Right kidney (tissue), 9 donors: ENCODE measurements around the gene SORT1.
"Not testable (repeated sequence)": the region's sequence is repeated elsewhere in the genome, so short reads cannot be mapped to it uniquely, and the experiment has no call there.

Source experiments
- DNase-seq: peaks from one replicate; pipeline ENCODE4 v3.0.0-alpha.2; 2016
- long read RNA-seq, 8 donors: transcript quantifications; one replicate each; lab custom pipeline, GENCODE V29; 2026

Gene SORT1
- long read RNA-seq, donor 1, full-length matches to known transcripts, result 6 of 6 reads
- long read RNA-seq, donor 1, partial matches to known transcripts, result 0 of 6 reads
- long read RNA-seq, donor 1, other reads (novel, unspliced or antisense), result 0 of 6 reads
- long read RNA-seq, donor 2, full-length matches to known transcripts, result 5 of 5 reads
- long read RNA-seq, donor 2, partial matches to known transcripts, result 0 of 5 reads
- long read RNA-seq, donor 2, other reads (novel, unspliced or antisense), result 0 of 5 reads
- long read RNA-seq, donor 3, full-length matches to known transcripts, result 2 of 2 reads
- long read RNA-seq, donor 3, partial matches to known transcripts, result 0 of 2 reads
- long read RNA-seq, donor 3, other reads (novel, unspliced or antisense), result 0 of 2 reads
- long read RNA-seq, donor 4, full-length matches to known transcripts, result 1 of 1 reads
- long read RNA-seq, donor 4, partial matches to known transcripts, result 0 of 1 reads
- long read RNA-seq, donor 4, other reads (novel, unspliced or antisense), result 0 of 1 reads
- long read RNA-seq, donor 5, full-length matches to known transcripts, result 2 of 2 reads
- long read RNA-seq, donor 5, partial matches to known transcripts, result 0 of 2 reads
- long read RNA-seq, donor 5, other reads (novel, unspliced or antisense), result 0 of 2 reads
- long read RNA-seq, donor 6, full-length matches to known transcripts, result 8 of 14 reads
- long read RNA-seq, donor 6, partial matches to known transcripts, result 0 of 14 reads
- long read RNA-seq, donor 6, other reads (novel, unspliced or antisense), result 6 of 14 reads
- long read RNA-seq, donor 7, full-length matches to known transcripts, result 7 of 7 reads
- long read RNA-seq, donor 7, partial matches to known transcripts, result 0 of 7 reads
- long read RNA-seq, donor 7, other reads (novel, unspliced or antisense), result 0 of 7 reads
- long read RNA-seq, donor 8, full-length matches to known transcripts, result 7 of 12 reads
- long read RNA-seq, donor 8, partial matches to known transcripts, result 0 of 12 reads
- long read RNA-seq, donor 8, other reads (novel, unspliced or antisense), result 5 of 12 reads

GRCh38 chr1:109397581-109398342, at the start of gene SORT1:
Gene SORT1, minus strand, starts transcription at chr1:109397918. Its CDS starts 26 bp downstream, at chr1:109397892.
- peak; percentile 84 for DNase-seq

DNA sequence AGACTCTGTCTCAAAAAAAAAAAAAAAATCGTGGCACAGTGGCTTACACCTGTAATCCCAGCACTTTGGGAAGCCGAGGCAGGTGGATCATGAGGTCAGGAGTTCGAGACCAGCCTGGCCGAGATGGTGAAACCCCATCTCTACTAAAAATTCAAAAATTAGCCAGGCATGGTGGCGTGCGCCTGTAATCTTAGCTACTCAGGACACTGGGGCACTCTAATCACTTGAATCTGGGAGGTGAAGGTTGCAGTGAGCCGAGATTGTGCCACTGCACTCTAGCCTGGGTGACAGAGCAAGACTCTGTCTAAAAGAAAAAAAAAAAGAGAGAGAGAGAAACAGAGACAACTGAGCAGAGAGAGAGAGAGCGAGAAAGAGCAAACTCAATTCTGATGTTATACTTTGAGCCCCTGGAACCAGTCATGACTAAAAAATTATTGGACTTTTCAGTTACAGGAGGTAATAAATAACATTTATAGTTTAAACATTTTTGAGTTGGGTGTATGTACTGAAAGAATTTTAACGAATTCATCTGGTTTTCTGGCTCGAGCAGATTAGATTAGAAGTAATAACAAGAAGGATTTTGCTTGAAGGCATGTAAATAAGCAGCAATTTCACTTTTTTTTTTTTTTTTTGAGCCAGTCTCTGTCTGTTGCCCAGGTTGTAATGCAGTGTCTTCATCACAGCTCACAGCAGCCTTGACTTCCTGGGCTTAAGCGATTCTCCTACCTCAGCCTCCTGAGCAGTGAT, 48.4 kb upstream of the SORT1 start:
- not testable (repeated sequence) for DNase-seq

DNA sequence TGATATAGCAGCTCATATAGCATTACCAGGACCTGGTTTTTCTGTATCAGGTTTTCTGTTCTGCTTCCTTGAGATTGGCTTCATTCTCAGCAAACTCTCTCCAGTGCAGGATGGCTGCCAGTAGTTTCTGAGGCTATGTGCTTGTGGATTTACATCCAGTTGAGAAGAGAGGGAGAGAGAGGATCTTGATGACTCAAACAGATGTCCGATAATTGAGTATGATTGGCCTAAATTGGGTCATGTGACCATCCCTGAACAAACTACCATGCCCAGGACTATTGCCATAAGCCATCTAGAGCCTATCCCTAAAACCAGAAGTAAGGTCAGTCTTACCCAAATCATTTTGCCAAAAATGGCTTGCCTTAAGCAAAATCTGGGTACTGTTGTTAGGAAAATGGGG, 46.6 kb upstream of the SORT1 start:
- no peak for DNase-seq

- no peak for DNase-seq
Observed at GRCh38 chr1:109443476-109443875, 45.8 kb upstream of the SORT1 start.

GRCh38 chr1:109441069-109441468, 43.4 kb upstream of the SORT1 start:
- DNase-seq, result no peak

GRCh38 chr1:109438798-109439297, 41.1 kb upstream of the SORT1 start:
- no peak for DNase-seq

DNA sequence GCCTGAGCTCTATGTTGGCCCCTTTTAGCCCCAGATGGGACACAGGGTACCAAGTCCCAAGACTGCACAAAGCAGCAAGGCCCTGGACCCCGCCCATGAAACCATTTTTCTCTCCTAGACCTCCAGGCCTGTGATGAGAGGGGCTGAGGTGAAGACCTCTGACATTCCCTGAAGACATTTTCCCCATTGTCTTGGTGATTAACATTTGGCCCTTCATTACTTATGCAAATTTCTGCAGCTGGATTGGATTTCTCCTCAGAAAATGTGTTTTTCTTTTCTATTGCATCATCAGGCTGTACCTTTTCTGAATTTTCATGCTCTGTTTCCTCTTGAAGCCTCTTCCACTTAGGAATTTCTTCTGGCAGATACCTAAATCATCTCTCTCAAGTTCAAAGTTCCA, 36.8 kb upstream of the SORT1 start:
- DNase-seq, result no peak

GRCh38 chr1:109433322-109433721, 35.6 kb upstream of the SORT1 start:
- no peak for DNase-seq

GRCh38 chr1:109432336-109432735, 34.6 kb upstream of the SORT1 start:
- DNase-seq, result no peak

- no peak for DNase-seq
Observed at GRCh38 chr1:109427171-109427467, 29.4 kb upstream of the SORT1 start.

DNA sequence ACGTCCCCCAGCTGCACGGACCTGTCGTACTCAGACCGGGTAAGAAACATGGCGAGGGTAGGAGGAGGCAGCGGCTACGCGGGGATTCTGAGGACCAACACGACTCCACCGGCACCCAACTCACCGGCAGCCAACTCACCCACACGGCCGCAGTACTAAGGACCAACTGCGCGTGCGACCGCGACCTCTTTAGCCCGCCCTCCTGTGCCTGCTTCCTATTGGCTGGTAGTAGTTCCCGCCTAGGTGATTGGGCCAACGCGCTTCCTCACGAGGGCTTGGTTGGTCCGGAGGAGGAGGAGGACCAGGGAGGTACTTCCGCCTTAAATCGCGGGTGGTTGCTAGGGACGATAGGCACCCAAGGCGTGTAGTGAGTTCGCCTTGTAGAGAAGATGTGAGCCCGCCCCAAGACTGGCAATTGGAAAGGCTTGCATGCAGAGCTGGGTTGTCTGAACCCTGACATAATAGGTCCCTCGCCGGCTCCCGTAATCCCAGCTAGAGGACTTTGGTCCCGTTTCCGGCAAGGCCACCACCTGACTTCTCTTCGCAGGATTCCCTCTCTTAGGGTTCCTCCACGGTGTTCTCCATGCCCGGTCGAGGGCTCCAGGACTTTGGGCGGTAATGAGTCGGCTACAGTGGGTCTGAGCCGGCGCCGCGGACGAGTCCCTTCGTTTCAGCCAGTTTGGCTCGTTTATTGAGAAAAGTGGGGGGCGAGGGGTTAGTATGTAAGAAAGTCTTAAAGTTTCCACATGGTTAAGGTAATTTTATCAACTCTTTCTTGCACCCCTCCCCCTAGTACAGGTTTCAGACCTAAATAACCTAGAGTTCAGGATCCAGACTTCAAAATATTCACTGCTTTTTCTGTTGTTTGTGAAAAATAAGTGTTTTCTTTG, 28.8 kb upstream of the SORT1 start, which contains the start of gene PSMA5:
Gene PSMA5, minus strand, starts transcription at position 168 of the 890 bp plus-strand sequence. Its CDS starts 118 bp downstream, at position 50.
- peak; percentile 84 for DNase-seq

DNA sequence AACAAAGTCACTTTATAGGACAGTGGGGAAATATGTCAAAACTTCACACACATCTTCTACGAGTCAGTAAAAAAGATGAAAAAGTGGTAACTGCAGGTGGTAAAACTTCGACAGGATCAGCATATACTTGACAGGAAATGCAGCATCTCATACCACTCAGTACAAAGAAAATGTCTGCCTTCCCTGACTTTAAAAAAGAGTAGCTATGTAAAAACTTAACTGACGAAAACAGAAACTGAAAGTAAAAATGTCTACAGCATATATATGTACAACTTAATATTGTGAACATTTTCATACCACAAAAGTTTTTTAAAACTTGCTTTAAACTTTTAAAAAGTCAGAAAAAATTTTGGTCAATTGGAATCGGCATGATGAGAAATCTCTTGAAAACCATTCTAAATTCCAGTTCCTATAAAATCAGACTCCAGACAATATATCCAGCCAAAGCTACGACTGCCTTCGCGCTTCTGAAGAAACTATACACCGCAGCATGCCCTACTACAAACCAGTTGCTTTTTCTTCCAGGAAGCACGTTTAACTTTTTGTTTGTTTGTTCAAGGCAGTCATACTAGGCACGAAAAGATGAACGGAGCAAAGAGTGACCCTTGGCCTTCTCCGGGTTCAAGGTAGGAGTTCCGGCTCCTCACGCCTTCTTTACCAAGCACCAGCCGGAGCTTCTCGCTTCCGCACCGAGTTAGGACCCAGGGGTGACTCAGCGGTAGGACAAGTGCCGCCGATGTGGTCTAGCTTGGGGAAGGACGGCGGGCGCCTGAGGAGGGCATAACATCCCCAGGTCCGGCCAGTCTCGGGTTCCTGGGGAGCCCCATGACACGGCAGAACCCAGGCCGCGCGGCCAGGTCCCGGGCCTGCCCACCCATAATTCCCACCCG, 27.9 kb upstream of the SORT1 start:
- DNase-seq, result peak; percentile 83

GRCh38 chr1:109423498-109423897, 25.8 kb upstream of the SORT1 start:
- no peak for DNase-seq

GRCh38 chr1:109412551-109412950, 14.8 kb upstream of the SORT1 start:
- DNase-seq, result no peak

GRCh38 chr1:109404838-109405237, 7.1 kb upstream of the SORT1 start:
- no peak for DNase-seq

GRCh38 chr1:109402025-109402424, 4.3 kb upstream of the SORT1 start:
- no peak for DNase-seq

DNA sequence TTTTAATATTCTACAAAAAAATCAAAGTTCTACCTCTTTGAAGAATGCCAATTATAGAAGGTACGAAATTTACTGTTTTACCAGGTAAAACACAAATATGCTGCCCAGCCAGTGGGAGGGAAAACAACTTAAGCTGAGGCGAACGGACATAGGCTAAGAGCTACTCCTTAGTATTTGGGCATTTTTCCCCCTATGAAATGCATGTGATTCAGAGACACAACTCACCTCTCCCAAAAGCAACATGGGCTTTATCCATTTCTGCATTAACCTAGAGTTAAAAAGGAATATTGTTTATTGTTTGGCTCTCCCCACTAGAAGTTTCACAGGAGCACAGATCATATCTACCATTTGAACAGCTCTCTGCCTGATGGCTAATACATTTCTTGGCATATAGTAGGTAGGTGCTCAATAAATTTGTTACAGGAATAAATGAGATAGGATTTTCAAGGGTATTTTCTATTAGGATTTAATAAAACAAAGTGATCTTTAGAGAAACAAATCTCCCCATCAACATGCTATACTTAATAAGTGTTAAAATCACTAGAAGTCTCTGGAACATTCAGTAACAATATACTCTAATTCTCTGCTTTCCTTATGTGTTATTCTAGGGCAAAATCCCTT, 2.4 kb upstream of the SORT1 start:
- no peak for DNase-seq

DNA sequence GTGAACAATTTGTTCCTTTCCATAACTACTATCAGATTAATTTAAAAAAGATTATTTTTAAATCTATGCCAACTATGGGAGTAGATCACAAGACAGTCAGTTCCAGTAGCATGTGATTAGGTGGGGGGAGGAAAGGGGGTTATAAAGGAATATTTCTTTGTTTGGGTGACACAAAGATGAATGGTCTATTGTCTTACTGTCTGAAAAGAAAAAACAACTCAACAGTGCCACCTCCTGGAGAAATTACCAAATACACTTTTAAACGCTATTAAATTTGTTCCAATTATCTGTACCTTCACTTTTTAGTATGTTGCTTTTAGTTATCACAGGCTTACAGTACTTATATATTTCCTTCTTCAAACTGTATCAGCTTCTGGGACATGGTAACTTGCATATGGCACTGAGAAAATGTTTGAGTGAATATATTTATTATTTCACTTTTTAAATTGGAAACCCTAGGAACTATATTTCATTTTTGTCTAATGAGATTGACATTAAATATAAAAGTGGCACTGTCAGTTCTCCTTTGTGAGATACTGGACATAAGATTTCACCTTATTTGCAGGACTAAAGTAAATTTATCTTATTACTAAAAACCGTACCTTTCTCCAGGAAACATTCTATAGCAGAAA, 1.7 kb upstream of the SORT1 start:
- DNase-seq, result peak; percentile 26
